ENCODE data around the gene ACAA1.

Gene ACAA1

DNA sequence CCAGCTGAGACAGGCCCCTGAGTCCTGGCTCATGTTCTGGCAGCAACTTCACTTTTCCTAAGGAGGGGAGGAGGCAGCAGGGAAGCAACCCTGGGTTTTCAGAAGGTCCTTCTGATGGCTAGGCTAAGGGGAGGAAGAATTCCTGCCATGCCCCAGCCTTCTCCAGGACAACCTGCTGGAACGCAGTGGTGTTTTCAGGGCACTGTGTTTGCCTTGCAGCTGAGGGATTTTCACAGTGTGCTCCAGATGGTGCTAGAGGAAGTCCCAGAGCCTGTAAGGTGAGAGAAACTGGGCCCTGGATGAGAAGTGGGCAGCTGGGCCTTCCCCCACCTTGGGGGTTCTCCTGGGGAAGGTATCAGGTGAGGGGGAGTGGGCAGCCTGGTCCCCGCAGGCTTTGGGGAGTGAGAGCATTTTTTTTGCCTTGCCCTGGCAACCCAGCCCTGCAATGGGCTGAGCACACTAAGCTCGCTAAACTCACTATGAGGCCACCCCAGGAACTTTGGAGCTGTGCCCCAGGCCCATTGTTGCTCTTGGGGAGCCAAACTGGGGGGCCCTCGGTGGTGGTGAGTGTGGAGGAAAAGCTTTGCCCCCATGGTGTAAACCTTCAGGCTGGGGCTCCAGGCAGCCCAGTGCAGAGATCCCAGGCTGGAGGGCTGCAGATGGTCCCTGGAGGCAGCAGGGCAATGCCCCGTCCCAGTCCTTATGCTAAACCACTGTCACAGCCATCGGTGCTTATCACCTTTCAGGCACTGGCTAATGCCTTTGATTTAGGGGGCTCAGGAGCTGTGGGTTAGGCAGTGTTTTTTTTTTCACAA, 41.1 kb downstream of the ACAA1 start:
- no peak for TF ChIP-seq GATA3 (IDR thresholded peaks at IDR 0.05; ENCODE audit: low read depth, low read length)
- TF ChIP-seq GATA2 (IDR thresholded peaks at IDR 0.05; ENCODE audit: low read depth, low read length) = no peak

GRCh38 chr3:38094999-38095398, 41.9 kb downstream of the ACAA1 start:
- no peak for TF ChIP-seq GATA3 (IDR thresholded peaks at IDR 0.05; ENCODE audit: low read depth, low read length)
- TF ChIP-seq GATA2 (IDR thresholded peaks at IDR 0.05; ENCODE audit: low read depth, low read length) = no peak

DNA sequence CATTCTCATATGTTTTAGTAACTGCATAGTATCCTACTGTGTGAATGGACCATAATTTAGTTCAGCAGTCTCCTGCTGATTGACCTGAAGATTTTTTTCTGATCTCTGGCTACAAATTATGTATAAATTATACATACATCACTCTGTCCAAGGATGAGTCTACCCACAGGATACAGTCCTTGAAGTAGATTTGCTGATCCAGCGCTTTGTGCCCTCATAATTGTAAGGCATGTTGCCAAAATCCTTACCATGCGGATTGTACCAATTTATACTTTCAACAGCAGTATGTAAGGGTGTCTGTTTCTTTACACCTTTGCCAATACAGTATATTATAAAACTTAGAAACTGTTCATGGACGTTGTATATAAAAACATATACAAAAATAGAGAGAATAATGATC, 46.5 kb downstream of the ACAA1 start:
- TF ChIP-seq GATA2 (IDR thresholded peaks at IDR 0.05; ENCODE audit: low read depth, low read length) (no peak), GATA3 (IDR thresholded peaks at IDR 0.05; ENCODE audit: low read depth, low read length) (no peak)

DNA sequence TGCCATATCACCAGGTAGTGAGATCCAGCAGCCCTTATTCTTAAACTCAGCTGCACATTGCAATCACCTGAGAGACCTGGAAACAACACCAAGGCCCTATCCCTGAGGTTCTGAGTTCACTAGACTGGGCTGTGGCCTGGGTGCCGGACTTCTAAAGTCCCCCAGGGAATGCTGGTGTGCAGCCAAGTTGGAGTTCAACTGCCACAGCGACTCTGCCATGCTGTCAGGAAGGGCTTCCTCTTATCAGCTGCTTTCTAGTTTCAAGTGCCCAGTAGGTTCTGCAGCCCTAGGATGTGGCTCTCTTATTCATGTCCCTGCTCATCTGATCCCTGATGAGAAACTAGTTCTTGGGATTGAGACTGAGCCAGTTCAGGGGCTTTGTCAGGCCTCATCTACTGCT, 47.8 kb downstream of the ACAA1 start:
- TF ChIP-seq GATA2 (IDR thresholded peaks at IDR 0.05; ENCODE audit: low read depth, low read length) (no peak), GATA3 (IDR thresholded peaks at IDR 0.05; ENCODE audit: low read depth, low read length) (no peak)

- TF ChIP-seq GATA3 (IDR thresholded peaks at IDR 0.05; ENCODE audit: low read depth, low read length) = no peak
- no peak for TF ChIP-seq GATA2 (IDR thresholded peaks at IDR 0.05; ENCODE audit: low read depth, low read length)
Observed at GRCh38 chr3:38088126-38089078, 48.5 kb downstream of the ACAA1 start.

GRCh38 chr3:38086496-38086895, 50.4 kb downstream of the ACAA1 start:
- TF ChIP-seq GATA3 (IDR thresholded peaks at IDR 0.05; ENCODE audit: low read depth, low read length) (no peak), GATA2 (IDR thresholded peaks at IDR 0.05; ENCODE audit: low read depth, low read length) (no peak)

DNA sequence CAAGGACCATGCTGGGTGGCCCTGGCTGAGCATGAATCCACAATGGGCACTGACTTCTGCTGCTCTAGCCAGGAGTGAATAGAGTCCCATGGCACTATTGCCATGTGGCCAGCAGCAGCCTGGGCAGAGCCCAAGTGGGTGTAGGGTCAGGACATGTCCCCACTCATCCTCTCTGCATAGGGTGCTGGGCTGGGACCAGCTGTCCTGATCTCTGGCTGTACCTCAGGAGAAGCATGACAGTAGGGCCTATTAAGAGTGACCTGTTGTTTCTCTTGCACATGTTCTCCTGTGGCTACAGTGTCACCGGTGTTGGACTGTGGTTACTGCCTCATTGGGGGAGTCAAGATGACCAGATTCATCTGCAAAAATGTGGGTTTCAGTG, 51.0 kb downstream of the ACAA1 start:
- TF ChIP-seq GATA2 (IDR thresholded peaks at IDR 0.05; ENCODE audit: low read depth, low read length) = no peak
- no peak for TF ChIP-seq GATA3 (IDR thresholded peaks at IDR 0.05; ENCODE audit: low read depth, low read length)

DNA sequence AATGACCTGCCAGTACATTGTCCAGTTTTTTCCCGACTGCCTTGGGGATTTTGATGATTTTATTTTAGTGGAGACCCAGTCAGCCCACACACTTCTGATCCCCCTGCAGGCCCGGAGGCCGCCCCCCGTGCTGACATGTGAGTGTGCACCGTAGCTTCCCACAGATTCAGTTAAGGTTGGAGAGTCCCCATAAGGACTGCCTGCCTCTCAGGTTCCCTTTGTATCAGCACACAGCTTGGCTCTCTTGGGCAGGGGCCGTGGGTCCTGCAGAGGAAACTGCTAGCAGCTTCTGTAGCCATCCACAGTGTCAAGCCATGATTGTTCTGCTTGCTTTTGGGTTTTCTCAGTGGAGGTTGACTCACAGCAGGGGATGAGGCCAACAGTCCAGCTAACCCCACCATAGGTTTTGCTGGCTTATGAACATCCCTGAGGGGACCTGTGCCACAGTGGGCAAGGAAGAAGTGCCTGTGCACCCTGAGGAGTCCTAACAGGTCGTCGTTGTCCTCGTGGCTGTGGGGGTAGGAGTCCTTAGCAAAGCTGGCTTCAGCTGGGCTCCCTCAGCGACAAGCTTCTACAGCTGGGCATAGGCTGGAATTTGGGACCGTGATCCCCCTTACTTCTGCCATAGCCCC, 51.5 kb downstream of the ACAA1 start:
- TF ChIP-seq GATA3 (IDR thresholded peaks at IDR 0.05; ENCODE audit: low read depth, low read length) = no peak
- no peak for TF ChIP-seq GATA2 (IDR thresholded peaks at IDR 0.05; ENCODE audit: low read depth, low read length)

DNA sequence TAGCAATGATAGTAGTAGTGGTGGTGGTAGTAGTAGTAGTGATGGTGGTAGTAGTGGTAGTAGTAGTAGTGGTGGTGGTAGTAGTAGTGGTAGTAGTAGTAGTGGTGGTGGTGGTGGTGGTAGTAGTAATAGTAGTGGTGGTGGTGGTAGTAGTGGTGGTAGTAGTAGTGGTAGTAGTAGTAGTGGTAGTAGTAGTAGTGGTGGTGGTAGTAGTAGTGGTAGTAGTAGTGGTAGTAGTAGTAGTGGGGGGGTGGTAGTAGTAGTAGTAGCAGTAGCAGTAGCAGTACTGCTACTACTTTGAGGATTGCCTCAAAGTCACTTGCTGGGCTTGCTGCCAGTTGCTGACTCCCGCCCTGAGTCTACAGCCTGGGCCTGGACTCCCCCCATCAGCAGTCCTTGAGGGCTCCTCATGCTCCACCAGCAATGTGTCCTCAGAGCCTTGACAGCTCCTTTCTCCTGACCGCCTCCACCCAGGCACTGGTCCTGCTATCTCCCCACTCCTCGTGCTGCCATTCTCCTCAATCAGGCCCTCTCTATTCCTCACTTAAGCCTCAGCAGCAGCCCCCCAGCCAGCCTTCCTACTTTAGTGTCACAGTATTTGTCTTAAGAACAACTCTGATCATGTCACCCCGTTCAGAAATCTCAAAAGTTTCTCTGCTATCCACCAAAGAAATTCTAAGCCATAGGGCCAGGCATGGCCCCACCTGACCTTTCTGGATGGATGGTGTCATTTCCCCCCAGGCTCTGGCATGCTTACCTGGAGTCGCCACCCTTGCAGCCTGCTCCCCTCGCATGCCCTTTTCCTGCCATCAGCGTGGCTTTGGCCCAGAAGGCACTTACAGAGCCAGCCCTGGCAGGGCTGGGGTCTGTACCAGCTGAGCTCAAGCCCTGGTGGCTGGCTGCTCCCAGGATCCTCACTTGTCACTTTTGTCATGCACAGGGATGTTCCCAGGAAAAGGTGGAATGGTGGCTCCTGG, 52.3 kb downstream of the ACAA1 start:
- TF ChIP-seq GATA3 (IDR thresholded peaks at IDR 0.05; ENCODE audit: low read depth, low read length) (no peak), GATA2 (IDR thresholded peaks at IDR 0.05; ENCODE audit: low read depth, low read length) (no peak)

DNA sequence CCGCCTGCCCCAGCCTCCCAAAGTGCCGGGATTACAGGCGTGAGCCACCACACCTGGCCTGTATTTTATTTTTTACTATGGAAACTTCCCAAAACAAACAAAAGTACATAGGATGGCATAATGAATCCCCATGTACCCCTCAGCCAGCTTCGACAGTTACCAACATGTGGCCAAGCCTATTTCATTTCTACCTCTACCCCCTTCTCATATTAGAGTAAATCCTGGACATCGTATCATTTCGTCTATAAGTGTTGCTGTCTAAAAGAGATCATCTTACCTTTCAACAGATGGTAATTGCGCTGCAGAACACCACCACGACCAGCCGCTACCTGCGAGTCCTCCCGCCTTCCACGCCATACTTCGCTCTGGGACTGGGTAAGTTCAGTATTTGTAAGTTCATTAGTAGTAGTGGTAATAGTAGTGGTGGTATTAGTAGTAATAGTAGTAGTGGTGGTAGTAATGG, 53.0 kb downstream of the ACAA1 start:
- no peak for TF ChIP-seq GATA2 (IDR thresholded peaks at IDR 0.05; ENCODE audit: low read depth, low read length)

Data from SH-SY5Y (cell line).